Measurements from ENCODE around the gene SMYD4. TPM values are rescaled to one million over a fixed set of nuclear protein-coding genes. Genes with fewer than 3 reads are reported as not detected.

Gene SMYD4
- polyA plus RNA-seq, 1 experiment: 4.5 TPM

DNA sequence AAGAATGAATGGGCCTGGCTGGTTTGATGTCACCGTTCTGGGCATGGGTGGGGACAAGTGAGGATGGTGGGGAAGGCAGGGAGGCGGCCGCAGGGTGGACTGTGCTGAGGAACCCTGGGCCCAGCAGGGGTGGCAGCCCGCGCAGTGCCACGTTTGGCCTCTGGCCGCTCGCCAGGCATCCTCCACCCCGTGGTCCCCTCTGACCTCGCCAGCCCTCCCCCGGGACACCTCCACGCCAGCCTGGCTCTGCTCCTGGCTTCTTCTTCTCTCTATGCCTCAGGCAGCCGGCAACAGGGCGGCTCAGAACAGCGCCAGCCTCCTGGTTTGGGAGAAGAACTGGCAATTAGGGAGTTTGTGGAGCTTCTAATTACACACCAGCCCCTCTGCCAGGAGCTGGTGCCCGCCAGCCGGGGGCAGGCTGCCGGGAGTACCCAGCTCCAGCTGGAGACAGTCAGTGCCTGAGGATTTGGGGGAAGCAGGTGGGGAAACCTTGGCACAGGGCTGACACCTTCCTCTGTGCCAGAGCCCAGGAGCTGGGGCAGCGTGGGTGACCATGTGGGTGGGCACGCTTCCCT, 74.4 kb downstream of the SMYD4 start:
- Histone ChIP-seq H3K36me3 (ENCODE audit: control insufficient read depth, insufficient read depth, low read length) (no peaks in the 10 kb centered on the region), H3K4me3 (ENCODE audit: low read depth, low read length) (no peak overlapping the region), H3K27me3 (ENCODE audit: control insufficient read depth, insufficient read depth, low read length) (no peaks in the 10 kb centered on the region; the same call in 1 of the 2 replicates)
- CTCF ChIA-PET: interaction anchor here (1.0 to 1.3 kb wide), 2 partner anchors 25 to 28 kb away, joined by 3 to 5 read pairs; no protein-coding TSS in a partner anchor
- TF ChIP-seq, protein P1, sequence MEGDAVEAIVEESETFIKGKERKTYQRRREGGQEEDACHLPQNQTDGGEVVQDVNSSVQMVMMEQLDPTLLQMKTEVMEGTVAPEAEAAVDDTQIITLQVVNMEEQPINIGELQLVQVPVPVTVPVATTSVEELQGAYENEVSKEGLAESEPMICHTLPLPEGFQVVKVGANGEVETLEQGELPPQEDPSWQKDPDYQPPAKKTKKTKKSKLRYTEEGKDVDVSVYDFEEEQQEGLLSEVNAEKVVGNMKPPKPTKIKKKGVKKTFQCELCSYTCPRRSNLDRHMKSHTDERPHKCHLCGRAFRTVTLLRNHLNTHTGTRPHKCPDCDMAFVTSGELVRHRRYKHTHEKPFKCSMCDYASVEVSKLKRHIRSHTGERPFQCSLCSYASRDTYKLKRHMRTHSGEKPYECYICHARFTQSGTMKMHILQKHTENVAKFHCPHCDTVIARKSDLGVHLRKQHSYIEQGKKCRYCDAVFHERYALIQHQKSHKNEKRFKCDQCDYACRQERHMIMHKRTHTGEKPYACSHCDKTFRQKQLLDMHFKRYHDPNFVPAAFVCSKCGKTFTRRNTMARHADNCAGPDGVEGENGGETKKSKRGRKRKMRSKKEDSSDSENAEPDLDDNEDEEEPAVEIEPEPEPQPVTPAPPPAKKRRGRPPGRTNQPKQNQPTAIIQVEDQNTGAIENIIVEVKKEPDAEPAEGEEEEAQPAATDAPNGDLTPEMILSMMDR (IDR thresholded peaks at IDR 0.05; ENCODE audit: insufficient read depth, low read depth, low read length): no peak
- no peak for DNase-seq (ENCODE audit: low read depth)
- POLR2A ChIA-PET: no interaction called here

DNA sequence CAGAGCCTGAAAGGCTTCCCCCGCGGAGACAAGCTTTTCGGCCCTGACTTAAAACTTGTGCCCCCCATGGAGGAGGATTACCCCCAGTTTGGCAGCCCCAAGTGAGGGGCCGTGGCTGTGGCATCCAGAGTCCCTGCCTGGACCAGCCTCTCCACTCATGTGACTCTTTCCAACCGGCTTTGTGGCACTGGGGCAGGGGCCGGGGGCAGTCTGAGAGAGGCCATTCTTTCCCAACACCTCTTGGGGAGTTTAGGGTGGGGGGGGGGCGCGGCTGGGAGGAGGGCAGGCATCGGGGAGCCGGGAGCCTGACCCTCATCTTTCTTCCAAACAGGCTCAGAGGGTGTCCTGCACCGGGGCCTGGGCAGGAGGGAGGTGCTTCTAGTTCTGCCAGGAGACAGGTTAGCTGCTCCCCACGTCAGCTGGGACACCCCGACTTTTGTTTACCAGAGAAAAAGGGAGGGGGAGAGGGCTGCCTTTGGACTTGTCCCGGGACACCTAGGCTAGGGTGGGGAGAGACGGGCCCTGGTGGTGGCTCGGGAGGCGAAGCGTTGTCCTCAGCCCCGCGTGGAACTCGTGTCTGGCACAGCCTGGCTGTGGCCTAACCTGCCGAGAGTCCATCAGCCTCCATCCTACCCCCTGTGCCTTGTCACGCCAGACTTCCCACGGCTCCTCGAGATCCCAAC, 75.1 kb downstream of the SMYD4 start:
- TF ChIP-seq, protein P1 (IDR thresholded peaks at IDR 0.05; ENCODE audit: insufficient read depth, low read depth, low read length): no peak
- no peaks in the 10 kb centered on the region for H3K36me3 ChIP-seq (ENCODE audit: control insufficient read depth, insufficient read depth, low read length)
- CTCF ChIA-PET: interaction anchor here (1.3 to 1.4 kb wide), 2 partner anchors 29 to 85 kb away, joined by 3 to 5 read pairs; no protein-coding TSS in a partner anchor
- no peak overlapping the region for H3K4me3 ChIP-seq (ENCODE audit: low read depth, low read length)
- no peak for DNase-seq (ENCODE audit: low read depth)
- POLR2A ChIA-PET: no interaction called here
- H3K27me3 ChIP-seq (ENCODE audit: control insufficient read depth, insufficient read depth, low read length): no peaks in the 10 kb centered on the region; the same call in 1 of the 2 replicates

DNA sequence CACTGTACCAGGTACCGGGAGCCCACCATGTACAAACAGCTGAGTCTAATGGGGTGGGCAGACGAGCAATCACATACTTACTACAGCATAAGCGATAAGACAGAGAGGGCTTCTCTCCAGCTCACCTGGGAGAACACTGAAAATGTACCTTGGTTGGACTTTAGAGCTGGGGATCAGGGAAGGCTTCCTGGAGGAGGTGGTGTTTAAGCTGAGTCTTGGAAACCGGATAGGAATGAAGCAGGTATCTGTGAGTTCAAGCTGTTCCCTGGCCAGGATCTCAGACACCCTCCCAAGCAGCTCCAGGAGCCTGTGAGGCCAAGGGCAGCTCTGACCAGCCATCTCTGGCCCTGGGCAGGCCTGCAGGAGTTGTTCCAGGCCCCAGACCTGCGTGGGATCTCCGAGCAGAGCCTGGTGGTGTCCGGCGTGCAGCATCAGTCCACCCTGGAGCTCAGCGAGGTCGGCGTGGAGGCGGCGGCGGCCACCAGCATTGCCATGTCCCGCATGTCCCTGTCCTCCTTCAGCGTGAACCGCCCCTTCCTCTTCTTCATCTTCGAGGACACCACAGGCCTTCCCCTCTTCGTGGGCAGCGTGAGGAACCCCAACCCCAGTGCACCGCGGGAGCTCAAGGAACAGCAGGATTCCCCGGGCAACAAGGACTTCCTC, 75.8 kb downstream of the SMYD4 start:
- TF ChIP-seq, protein P1 (IDR thresholded peaks at IDR 0.05; ENCODE audit: insufficient read depth, low read depth, low read length): no peak
- H3K4me3 ChIP-seq (ENCODE audit: low read depth, low read length): no peak overlapping the region
- ChIA-PET POLR2A (no interaction called here), CTCF (interaction anchor here (1.3 to 1.4 kb wide), 2 partner anchors 30 to 84 kb away, joined by 3 to 5 read pairs; no protein-coding TSS in a partner anchor)
- H3K27me3 ChIP-seq (ENCODE audit: control insufficient read depth, insufficient read depth, low read length): no peaks in the 10 kb centered on the region; the same call in 1 of the 2 replicates
- no peaks in the 10 kb centered on the region for H3K36me3 ChIP-seq (ENCODE audit: control insufficient read depth, insufficient read depth, low read length)
- no peak for DNase-seq (ENCODE audit: low read depth)

DNA sequence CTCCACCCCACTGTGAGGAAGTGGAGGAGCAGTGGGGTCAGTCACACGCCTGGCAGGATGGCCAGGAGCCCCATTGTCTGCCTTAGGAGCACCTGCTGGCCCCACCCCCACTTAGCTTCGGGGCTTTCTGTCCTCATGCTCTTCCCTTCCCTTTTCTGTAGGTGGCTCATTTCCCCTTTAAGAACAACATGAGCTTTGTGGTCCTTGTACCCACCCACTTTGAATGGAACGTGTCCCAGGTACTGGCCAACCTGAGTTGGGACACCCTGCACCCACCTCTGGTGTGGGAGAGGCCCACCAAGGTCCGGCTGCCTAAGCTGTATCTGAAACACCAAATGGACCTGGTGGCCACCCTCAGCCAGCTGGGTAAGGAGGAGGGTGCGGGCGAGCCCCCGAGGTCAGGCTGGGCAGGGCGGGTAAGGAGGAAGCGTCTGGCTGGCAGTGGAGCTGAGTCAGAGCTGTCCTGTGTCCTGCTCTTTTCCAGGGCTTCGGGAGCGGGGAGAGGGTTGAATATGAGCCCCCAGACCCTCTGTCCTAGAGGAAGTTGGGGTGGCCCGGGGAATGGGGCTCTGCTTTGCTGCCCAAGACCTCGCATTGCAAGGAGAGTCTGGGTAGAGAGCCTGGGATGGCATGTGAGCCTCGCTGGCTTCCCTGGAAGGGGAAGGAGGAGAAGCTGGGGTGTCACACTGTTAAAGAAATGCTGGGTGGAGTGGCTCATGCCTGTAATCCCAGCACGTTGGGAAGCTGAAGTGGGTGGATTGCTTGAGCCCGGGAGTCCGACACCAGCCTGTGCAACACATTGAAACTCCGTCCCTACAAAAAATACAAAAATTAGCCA, 77.1 kb downstream of the SMYD4 start:
- ChIA-PET POLR2A (no interaction called here), CTCF (interaction anchor here (1.0 to 1.4 kb wide), 2 partner anchors 9 to 83 kb away, joined by 3 to 4 read pairs; partner anchors contain the start of gene SERPINF1)
- H3K36me3 ChIP-seq (ENCODE audit: control insufficient read depth, insufficient read depth, low read length): no peaks in the 10 kb centered on the region
- no peaks in the 10 kb centered on the region; the same call in 1 of the 2 replicates for H3K27me3 ChIP-seq (ENCODE audit: control insufficient read depth, insufficient read depth, low read length)
- TF ChIP-seq, protein P1 (IDR thresholded peaks at IDR 0.05; ENCODE audit: insufficient read depth, low read depth, low read length): no peak
- no peak overlapping the region for H3K4me3 ChIP-seq (ENCODE audit: low read depth, low read length)
- DNase-seq (ENCODE audit: low read depth): no peak

Data from BJ (cell line).